Gastroesophageal sphincter (tissue), 3 donors: ENCODE data around the gene GRWD1.

ENCODE experiments used
- POLR2A ChIP-seq, 2 donors: fragments of 450-650 bp; IDR thresholded peaks; one replicate each; pipeline ENCODE4 v1.6.1; 2017; ENCODE audit warnings: antibody characterized with exemption in 2 of 2, mild to moderate bottlenecking in 2 of 2, moderate library complexity in 1 of 2
- POLR2AphosphoS5 ChIP-seq: sonication (generic); formaldehyde crosslinking; IDR thresholded peaks from one replicate; pipeline ENCODE4 v1.6.1; 2017; ENCODE audit warnings: antibody characterized with exemption
- TF ChIP-seq, protein P1 (sequence below), 4 experiments: fragments of 200-600 bp in 2 of 4; fragments of 450-650 bp in 2 of 4; sonication (generic) in 1 of 4; IDR thresholded peaks; one replicate each; pipeline ENCODE4 v1.5.1; 2017 to 2019; ENCODE audit warnings: antibody characterized with exemption in 4 of 4, mild to moderate bottlenecking in 2 of 4, moderate library complexity in 2 of 4

GRCh38 chr19:48490981-48491792 is 45.4 kb downstream of the GRWD1 start:
- TF ChIP-seq POLR2A (IDR thresholded peaks at IDR 0.05): no peak
- TF ChIP-seq, protein P1, sequence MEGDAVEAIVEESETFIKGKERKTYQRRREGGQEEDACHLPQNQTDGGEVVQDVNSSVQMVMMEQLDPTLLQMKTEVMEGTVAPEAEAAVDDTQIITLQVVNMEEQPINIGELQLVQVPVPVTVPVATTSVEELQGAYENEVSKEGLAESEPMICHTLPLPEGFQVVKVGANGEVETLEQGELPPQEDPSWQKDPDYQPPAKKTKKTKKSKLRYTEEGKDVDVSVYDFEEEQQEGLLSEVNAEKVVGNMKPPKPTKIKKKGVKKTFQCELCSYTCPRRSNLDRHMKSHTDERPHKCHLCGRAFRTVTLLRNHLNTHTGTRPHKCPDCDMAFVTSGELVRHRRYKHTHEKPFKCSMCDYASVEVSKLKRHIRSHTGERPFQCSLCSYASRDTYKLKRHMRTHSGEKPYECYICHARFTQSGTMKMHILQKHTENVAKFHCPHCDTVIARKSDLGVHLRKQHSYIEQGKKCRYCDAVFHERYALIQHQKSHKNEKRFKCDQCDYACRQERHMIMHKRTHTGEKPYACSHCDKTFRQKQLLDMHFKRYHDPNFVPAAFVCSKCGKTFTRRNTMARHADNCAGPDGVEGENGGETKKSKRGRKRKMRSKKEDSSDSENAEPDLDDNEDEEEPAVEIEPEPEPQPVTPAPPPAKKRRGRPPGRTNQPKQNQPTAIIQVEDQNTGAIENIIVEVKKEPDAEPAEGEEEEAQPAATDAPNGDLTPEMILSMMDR (IDR thresholded peaks at IDR 0.05): no peak
- no peak for TF ChIP-seq POLR2AphosphoS5
